Measurements from ENCODE around the gene PLEKHA4.
"Not testable (repeated sequence)": the region's sequence is repeated elsewhere in the genome, so short reads cannot be mapped to it uniquely, and the experiment has no call there.

The PLEKHA4 gene

GRCh38 chr19:48881741-48882657, 13.6 kb upstream of the PLEKHA4 start:
- TF ChIP-seq CTCF (IDR thresholded peaks at IDR 0.05; ENCODE audit: low read depth, low read length), result no peak

GRCh38 chr19:48879696-48880095, 11.3 kb upstream of the PLEKHA4 start:
- H3K4me3 ChIP-seq (ENCODE audit: low read depth, low read length), result not testable (repeated sequence)

More at GRCh38 chr19:48881741-48882657, 13.6 kb upstream of the PLEKHA4 start:
- no peak overlapping the region for H3K4me3 ChIP-seq (ENCODE audit: low read depth, low read length)

GRCh38 chr19:48879025-48879637, 10.7 kb upstream of the PLEKHA4 start:
- H3K4me3 ChIP-seq (ENCODE audit: low read depth, low read length), result no peak overlapping the region
- TF ChIP-seq CTCF (IDR thresholded peaks at IDR 0.05; ENCODE audit: low read depth, low read length), result no peak

- no peak overlapping the region for H3K4me3 ChIP-seq (ENCODE audit: low read depth, low read length)
- TF ChIP-seq CTCF (IDR thresholded peaks at IDR 0.05; ENCODE audit: low read depth, low read length), result no peak
These were observed 10.0 kb upstream of the PLEKHA4 start for GRCh38 chr19:48878196-48879024.

GRCh38 chr19:48877855-48878195, 9.4 kb upstream of the PLEKHA4 start:
- no peak overlapping the region for H3K4me3 ChIP-seq (ENCODE audit: low read depth, low read length)
- TF ChIP-seq CTCF (IDR thresholded peaks at IDR 0.05; ENCODE audit: low read depth, low read length), result no peak

GRCh38 chr19:48876043-48876981, 7.9 kb upstream of the PLEKHA4 start:
- H3K4me3 ChIP-seq (ENCODE audit: low read depth, low read length), result peak overlapping the region; percentile 100

- peak overlapping the region; percentile 100 for H3K4me3 ChIP-seq (ENCODE audit: low read depth, low read length)
- TF ChIP-seq CTCF (IDR thresholded peaks at IDR 0.05; ENCODE audit: low read depth, low read length), result no peak
These were observed 6.1 kb upstream of the PLEKHA4 start for GRCh38 chr19:48874303-48875135.
